Smooth muscle cell of trachea (primary cell): Measurements from ENCODE around the gene PRMT3. TPM values are rescaled to one million over a fixed set of nuclear protein-coding genes. Genes with fewer than 3 reads are reported as not detected.

Source experiments
- total RNA-seq: library from RNA; depleted of rRNA; stranded (reverse); fragments of >200 nt; gene quantifications from 2 replicates; pipeline ENCODE4 v1.2.1, GENCODE V29; 2014

Gene PRMT3
- 14.2 and 19.6 TPM in 2 replicates for total RNA-seq

GRCh38 chr11:20387261-20388095 lies at the start of gene PRMT3:
PRMT3 (plus strand) TSS chr11:20387716; CDS start chr11:20387747, 31 bp downstream.

GRCh38 chr11:20363500-20364340 lies 23.8 kb upstream of the PRMT3 start, which contains the start of gene HTATIP2:
HTATIP2 (plus strand) TSS chr11:20363714; CDS start chr11:20364238, 524 bp downstream.

Other genes starting within 250 kb of the PRMT3 start
- gene DBX1, start 227.2 kb upstream of the PRMT3 start, total RNA-seq = not detected in 2 replicates
- gene HTATIP2, start 24.0 kb upstream of the PRMT3 start, total RNA-seq = 48.3 and 51.6 TPM in 2 replicates
- under 0.01 TPM in 1 of 2 replicates, not detected in the other for gene SLC6A5, start 211.9 kb downstream of the PRMT3 start, total RNA-seq